NCI-H2029 (cell line): ENCODE measurements around the gene TTC13.
A peak's percentile ranks its signal among the peaks of the same experiment; 100 is the strongest.
"Not testable (repeated sequence)": the region's sequence is repeated elsewhere in the genome, so short reads cannot be mapped to it uniquely, and the experiment has no call there.

Source experiments
- DNase-seq: peaks from one replicate; lab custom pipeline; 2025; lab: John Stamatoyannopoulos, UW

TTC13 gene

GRCh38 chr1:230978491-230979388, at the start of gene TTC13, which contains the start of gene ARV1:
TSS of gene TTC13 (minus strand) at chr1:230978861. CDS start at chr1:230978830, 31 bp downstream.
TSS of gene ARV1 (plus strand) at chr1:230979094. CDS start at chr1:230979106, 12 bp downstream.
- DNase-seq = peak; percentile 98

DNA sequence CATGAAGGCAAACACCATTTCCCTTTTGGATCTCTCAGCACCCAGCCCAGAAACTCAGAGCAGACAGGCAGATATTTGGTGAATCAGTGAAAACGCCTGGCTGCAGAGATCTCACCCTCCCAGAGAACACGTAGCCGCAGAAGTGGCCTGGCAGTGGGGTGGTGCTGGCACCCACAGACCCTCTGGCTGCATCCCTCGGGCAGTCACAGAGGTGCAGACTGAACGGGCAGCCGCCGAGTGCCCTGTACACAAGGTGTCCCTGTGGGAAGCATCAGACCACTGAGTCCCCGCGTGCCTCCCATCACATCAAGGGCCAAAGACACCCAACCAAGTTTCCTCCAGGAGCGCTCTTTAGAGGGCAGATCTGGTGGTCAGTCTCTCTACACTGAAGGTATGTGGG, 49.3 kb upstream of the TTC13 start:
- DNase-seq = no peak

- no peak for DNase-seq
These were observed 48.7 kb upstream of the TTC13 start for GRCh38 chr1:231027136-231027925.

- DNase-seq = no peak
These were observed 47.9 kb upstream of the TTC13 start for GRCh38 chr1:231026576-231026975.

GRCh38 chr1:231023150-231023549, 44.5 kb upstream of the TTC13 start:
- DNase-seq = no peak

- DNase-seq = not testable (repeated sequence)
These were observed 43.9 kb upstream of the TTC13 start for GRCh38 chr1:231022543-231022942.

GRCh38 chr1:231021540-231022031, 42.9 kb upstream of the TTC13 start:
- no peak for DNase-seq

DNA sequence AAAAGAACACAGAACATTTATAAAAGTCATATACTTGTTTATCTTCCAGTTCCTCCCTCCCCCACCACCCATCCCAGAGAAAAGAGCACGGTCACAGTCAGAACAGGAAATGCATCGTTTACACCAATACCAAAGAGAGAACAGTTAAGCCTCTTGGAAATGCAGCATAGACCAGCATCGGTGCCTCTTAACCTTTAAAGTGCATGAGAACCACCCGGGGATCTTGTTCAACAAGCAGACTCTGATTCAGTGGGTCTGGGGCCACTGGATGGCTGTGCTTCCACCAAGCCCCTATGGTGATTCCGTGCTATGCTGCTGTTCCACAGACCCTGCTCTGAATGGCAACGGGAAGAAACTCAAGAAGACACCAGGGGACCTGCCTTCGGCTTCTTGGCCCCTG, 42.2 kb upstream of the TTC13 start:
- DNase-seq = no peak

- DNase-seq = peak; percentile 20
These were observed 41.5 kb upstream of the TTC13 start for GRCh38 chr1:231020139-231020601.

DNA sequence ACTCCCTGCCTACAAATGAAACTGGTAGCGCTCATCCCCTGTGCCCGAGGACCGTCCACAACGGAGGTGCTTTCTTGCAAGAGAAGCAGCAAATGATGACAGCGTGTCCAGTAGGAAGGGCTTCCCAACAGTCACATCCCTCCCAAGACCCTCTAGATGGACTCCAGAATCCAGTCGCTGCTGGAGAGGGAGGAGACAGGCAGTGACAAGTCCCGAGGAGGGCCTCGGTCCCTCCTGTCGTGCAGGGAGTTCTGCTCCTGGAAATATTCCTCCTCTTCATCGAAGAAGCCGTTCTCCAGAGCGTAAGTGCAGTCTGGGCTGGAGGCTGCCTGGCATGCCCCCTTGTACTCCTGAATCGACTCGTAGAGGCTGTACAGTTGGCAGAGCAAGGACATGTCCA, 41.0 kb upstream of the TTC13 start:
- DNase-seq = no peak

DNA sequence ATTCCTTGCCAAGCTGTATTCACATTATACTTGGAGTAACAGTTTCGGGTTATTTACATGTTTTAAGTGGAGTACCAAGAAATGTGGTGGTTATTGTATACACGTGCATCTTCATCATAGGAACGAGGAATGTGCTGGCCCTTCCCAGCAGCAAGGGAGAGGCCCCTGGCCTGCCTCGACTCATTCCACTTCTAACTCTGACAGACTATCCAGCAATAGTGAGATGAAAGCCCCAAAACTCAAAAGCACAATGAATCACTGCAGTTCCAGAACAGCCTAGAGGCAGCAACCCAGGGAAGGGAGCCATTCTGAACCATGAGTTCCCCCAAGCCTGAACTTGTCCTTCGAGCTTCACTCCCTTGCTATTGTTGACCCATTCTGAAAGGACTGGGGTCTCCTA, 38.3 kb upstream of the TTC13 start:
- no peak for DNase-seq

DNA sequence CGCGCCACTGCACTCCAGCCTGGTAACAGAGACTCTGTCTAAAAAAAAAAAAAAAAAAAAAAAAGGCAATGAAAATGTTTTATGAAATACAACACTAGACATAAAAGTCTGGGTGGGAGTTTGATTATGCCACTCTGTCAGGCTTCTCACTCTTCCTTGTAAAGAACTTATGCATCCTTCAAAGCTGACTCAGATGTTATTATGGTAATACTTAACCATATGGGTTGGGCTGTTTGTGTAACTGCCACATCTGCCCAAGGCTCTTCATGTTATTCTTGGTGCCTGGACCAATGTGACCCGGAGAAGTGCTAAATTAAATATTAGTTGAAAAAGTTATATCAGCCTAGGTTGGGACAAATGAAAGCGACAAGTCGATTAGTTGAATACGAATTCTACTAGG, 37.6 kb upstream of the TTC13 start:
- no peak for DNase-seq

- no peak for DNase-seq
These were observed 34.8 kb upstream of the TTC13 start for GRCh38 chr1:231013391-231014015.

DNA sequence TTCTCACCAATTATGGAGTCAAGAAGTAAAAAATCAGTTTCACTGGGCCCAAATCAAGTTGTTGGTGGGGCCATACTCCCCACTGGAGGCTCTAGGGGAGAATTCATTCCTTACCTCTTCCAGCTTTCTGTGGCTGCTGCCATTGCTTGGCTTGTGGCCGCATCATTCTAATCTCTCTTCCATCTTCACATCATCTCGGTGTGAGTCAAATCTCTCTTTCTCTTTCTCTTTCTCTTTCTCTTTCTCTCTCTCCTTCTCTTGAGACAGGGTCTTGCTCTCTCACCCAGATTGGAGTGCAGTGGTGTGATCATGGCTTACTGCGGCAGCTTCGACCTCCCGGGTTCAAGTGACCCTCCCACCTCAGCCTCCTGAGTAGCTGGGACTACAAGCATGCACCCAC, 33.3 kb upstream of the TTC13 start:
- DNase-seq = no peak

DNA sequence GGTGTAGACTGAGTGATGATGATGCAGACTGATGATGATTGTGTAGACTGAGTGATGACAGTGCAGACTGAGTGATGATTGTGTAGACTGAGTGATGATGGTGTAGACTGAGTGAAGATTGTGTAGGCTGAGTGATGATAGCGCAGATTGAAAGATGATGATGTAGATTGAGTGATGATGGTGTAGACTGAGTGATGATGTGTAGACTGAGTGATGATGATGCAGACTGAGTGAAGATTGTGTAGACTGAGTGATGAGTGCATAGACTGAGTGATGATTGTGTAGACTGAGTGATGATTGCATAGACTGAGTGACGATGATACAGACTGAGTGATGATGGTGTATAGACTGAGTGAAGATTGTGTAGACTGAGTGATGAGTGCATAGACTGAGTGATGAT, 32.7 kb upstream of the TTC13 start:
- DNase-seq = no peak

- not testable (repeated sequence) for DNase-seq
These were observed 28.9 kb upstream of the TTC13 start for GRCh38 chr1:231007535-231007934.

- no peak for DNase-seq
These were observed 23.2 kb upstream of the TTC13 start for GRCh38 chr1:231001892-231002291.

DNA sequence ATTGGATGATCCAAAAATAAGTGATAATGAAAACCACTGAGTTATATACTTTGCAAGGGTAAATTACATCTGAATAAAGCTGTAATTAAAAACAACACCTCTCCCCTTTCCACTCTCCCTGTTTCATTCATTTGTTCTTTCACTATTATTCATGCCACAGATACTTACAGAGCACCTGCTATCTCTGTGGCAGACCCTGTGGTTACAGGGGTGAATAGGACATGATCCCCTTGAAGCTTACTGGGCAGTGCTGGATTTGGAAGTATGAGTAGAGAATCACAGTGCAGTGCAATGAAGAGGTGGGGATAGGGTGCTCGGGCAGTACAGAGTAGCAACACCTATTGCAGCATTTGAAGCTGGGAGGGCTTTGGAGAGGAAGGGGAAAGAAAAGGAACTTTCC, 22.0 kb upstream of the TTC13 start:
- DNase-seq = no peak

GRCh38 chr1:231000201-231000600, 21.5 kb upstream of the TTC13 start:
- DNase-seq = no peak

DNA sequence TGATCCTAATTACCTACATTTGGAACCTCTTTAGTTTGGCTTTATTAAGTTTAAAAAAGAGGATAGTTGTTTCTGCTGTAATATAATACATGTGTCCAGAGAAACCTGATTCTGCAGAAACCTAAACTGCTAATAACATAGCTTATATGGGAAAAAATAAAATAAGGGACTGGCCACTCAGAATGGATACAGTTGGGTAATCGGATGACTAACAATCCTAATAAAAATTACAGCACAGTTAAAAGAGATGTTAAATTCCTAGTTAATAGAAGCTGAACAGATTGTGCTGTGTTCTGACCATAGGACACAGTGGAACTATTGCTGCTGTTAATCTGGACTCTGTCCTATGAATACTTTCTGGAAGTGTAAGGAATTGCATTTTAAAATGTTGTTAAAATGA, 16.2 kb upstream of the TTC13 start:
- DNase-seq = no peak

DNA sequence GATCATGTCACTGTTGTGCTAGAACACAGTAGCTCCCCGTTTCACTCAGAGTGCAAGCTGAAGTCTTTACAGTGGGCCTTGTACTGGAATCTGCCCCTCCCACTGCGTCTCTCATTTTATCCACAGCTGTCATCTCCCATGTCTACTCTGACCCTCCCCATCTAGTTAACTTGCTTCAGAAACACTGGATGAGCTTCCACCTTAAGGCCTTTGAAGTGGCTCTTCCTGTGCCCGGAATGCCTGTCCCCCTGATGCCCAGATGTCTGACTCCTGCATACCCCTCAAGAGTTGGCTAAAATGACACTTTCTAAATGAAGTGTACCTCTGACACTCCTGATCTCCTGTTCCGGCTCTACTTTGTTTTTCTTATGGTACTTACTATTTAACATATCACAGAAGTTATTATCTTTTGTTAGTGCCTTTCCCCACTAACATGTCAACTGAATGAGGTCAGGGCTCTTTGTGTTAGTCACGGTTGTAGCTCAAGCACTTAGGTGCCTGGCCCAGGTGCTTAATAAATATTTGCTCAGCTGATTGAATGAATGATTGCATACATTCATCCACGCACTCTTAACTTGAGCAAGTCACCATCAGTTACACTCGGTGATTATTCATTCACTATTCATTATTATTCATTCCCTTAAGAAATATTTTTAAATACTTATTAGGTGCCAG, 13.6 kb upstream of the TTC13 start:
- peak; percentile 80 for DNase-seq

GRCh38 chr1:230987448-230987847, 8.8 kb upstream of the TTC13 start:
- no peak for DNase-seq
